HG02943 (cell line): Measurements from ENCODE around the gene RPL26.

Experiments used
- ATAC-seq: cut with Tn5 transposase; IDR thresholded peaks from one replicate; pipeline ENCODE4 v1.9.1; 2021; ENCODE audit warnings: mild to moderate bottlenecking, low read depth, moderate library complexity; ENCODE audit not compliant: unreplicated experiment

The RPL26 gene

DNA sequence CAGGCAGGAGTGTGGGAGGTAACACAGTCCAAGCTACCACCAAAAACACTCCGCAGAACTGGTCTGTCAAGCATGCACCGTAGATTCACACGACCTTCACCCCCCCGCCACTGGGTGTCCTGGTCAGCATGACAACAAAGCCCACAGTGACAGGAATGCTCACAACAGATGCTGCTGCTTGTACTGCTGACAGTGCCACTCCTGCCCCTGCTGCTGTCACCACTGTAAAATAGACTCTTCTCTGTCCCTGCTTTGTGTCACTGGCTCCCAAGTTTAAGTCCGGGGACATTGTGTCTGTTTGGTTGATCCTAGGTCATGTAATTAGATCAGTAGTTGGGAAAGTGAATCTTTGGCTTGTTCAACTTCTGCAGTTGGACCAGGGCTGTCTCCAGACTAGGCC lies 50.3 kb downstream of the RPL26 start:
- no peak for ATAC-seq

- ATAC-seq: no peak
Measured at GRCh38 chr17:8332128-8332527, 50.9 kb downstream of the RPL26 start.
